ENCODE results near the gene ICAM1.

DNA sequence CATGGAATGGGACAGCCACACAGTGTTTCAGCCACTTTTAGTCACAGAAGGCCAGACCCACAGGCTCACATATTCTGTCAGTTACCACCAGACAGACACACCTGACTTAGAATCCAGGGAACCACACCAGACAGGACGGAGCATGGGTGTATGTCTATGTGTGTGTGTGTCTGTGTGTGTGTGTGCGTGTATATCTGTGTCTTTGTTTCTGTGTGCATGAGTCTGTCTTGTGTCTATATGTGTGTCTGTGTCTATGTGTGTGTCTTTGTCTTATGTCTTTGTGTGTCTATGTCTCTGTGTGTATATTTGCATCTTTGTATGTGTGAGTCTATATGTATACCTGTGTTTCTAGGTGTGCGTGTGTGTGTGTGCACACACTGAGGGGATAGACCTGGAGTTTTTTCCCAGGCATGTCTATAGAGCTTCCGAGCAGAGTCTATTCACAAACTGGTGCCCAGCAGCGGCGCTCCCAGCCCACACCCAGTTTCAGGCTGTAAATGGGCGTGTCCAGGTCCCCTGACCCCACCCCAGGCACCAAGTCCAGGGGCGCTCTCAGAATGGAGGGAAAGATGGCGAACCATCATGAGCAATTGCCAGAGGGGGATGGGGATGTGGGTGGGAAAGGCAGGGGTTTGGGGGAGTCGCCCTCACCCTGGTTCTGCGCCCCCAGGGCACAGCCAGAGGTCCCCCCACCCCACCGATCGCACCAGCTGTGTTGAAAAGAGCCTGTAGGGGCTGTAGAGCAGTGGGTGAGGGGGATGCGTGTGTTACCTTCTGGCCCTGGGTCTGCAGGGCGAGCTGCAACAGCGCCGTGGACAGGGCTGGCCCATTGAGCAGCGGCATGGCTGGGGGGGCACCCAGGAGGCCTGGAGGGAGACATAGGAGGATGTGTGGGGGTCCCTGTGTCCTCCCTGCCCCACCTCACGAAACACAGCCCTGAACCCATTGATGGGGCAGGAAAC, 51.2 kb downstream of the ICAM1 start:
- TF ChIP-seq, protein P1, sequence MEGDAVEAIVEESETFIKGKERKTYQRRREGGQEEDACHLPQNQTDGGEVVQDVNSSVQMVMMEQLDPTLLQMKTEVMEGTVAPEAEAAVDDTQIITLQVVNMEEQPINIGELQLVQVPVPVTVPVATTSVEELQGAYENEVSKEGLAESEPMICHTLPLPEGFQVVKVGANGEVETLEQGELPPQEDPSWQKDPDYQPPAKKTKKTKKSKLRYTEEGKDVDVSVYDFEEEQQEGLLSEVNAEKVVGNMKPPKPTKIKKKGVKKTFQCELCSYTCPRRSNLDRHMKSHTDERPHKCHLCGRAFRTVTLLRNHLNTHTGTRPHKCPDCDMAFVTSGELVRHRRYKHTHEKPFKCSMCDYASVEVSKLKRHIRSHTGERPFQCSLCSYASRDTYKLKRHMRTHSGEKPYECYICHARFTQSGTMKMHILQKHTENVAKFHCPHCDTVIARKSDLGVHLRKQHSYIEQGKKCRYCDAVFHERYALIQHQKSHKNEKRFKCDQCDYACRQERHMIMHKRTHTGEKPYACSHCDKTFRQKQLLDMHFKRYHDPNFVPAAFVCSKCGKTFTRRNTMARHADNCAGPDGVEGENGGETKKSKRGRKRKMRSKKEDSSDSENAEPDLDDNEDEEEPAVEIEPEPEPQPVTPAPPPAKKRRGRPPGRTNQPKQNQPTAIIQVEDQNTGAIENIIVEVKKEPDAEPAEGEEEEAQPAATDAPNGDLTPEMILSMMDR (IDR thresholded peaks at IDR 0.05): no peak
- TF ChIP-seq POLR2AphosphoS5 (IDR thresholded peaks at IDR 0.05): no peak
- no peak for TF ChIP-seq POLR2A (IDR thresholded peaks at IDR 0.05)
